MCF 10A (cell line): ENCODE measurements around the gene RRP7A. TPM values are rescaled to one million over a fixed set of nuclear protein-coding genes. Genes with fewer than 3 reads are reported as not detected.

Source experiments
- BruUV-seq: library from RNA; stranded (reverse); fragments of 400-500 nt; replicated peaks from 2 replicates; lab custom pipeline; 2021; lab: Mats Ljungman, UMichigan
- CTCF ChIA-PET: fragments of 300-600 bp; sonication (Branson Sonifier 250); formaldehyde crosslinking; extraction: SDS; loops from one replicate; lab custom pipeline; 2021; ENCODE audit warnings: antibody characterized with exemption, inconsistent platforms; lab: Yijun Ruan, JAX
- POLR2A ChIA-PET: fragments of 300-600, 350-650 bp; sonication (Branson Sonifier 250); formaldehyde crosslinking; extraction: SDS; loops from one replicate; lab custom pipeline; 2020; ENCODE audit warnings: antibody characterized with exemption, inconsistent platforms; lab: Yijun Ruan, JAX
- DNase-seq: peaks from one replicate; pipeline ENCODE4 v3.0.0-alpha.2; 2018; ENCODE audit not compliant: unreplicated experiment
- H3K27ac Mint-ChIP-seq: one replicate; pipeline ENCODE4 v1.8.0; 2022; ENCODE audit warnings: mild to moderate bottlenecking, low read depth, mixed read lengths; ENCODE audit not compliant: unreplicated experiment
- H3K27me3 Mint-ChIP-seq: one replicate; pipeline ENCODE4 v1.8.0; 2022; ENCODE audit warnings: mixed read lengths; ENCODE audit not compliant: insufficient read depth, unreplicated experiment
- H3K36me3 Mint-ChIP-seq: one replicate; pipeline ENCODE4 v1.8.0; 2022; ENCODE audit warnings: mild to moderate bottlenecking, moderate library complexity, mixed read lengths; ENCODE audit not compliant: insufficient read depth, unreplicated experiment
- H3K4me1 Mint-ChIP-seq: one replicate; pipeline ENCODE4 v1.8.0; 2022; ENCODE audit warnings: mixed read lengths; ENCODE audit not compliant: insufficient read depth, unreplicated experiment
- H3K4me3 Mint-ChIP-seq: one replicate; pipeline ENCODE4 v1.8.0; 2022; ENCODE audit warnings: mild to moderate bottlenecking, moderate library complexity, mixed read lengths; ENCODE audit not compliant: unreplicated experiment
- H3K9me3 Mint-ChIP-seq: one replicate; pipeline ENCODE4 v1.8.0; 2022; ENCODE audit warnings: mixed read lengths; ENCODE audit not compliant: unreplicated experiment
- CTCF ChIP-seq: fragments of 200-600 bp; IDR thresholded peaks from one replicate; pipeline ENCODE4 v1.8.0; 2022; ENCODE audit warnings: antibody characterized with exemption, mild to moderate bottlenecking; ENCODE audit not compliant: unreplicated experiment
- intact Hi-C: fragments of 100-400 bp; cut with micrococcal nuclease; formaldehyde crosslinking; loops from 2 replicates; pipeline ENCODE4 v1.14.1; 2022
- total RNA-seq: library from RNA; stranded (reverse); gene quantifications from 2 replicates; pipeline ENCODE4 v1.2.3, GENCODE V29; 2022

RRP7A gene
- total RNA-seq, 1 experiment from 2014 or later, result 59.4 TPM

DNA sequence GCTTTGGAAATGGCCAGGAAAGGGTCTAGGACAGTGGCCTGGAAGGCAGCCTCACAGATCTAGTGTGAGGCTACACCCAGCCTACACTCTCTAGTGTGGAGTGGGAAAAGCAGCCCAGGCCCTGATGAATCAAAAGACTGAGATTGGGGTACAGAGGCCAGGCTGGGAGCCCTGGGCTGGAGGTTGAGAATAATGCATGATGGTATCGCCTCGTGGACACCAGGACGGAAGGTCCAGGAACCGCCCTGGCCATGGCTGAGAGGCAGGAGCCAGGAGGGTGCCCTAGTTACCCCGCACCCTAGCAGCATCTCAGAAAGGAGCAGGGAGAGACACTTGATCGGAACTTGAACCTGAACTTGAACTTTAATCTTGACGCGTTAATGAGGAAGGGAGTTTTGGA lies 46.9 kb downstream of the RRP7A start:
- ChIA-PET CTCF (interaction anchor here (0.9 to 2.6 kb wide), 6 partner anchors 9 to 382 kb away, joined by 3 to 12 read pairs (median 5); partner anchors contain the start of gene NDUFA6), POLR2A (no interaction called here)
- no peak for TF ChIP-seq CTCF
- no peaks in the 10 kb centered on the region for H3K9me3 Mint-ChIP-seq
- H3K4me3 Mint-ChIP-seq, result no peak overlapping the region
- H3K27me3 Mint-ChIP-seq, result peaks cover 48% of the 10 kb centered on the region
- H3K36me3 Mint-ChIP-seq, result no peaks in the 10 kb centered on the region
- BruUV-seq, result no TSS peak
- H3K27ac Mint-ChIP-seq, result no peak overlapping the region
- DNase-seq, result no peak
- H3K4me1 Mint-ChIP-seq, result no peaks in the 10 kb centered on the region
- intact Hi-C loops, result loop anchor here (1.0 to 10.0 kb wide), 2 partner anchors 381 to 508 kb away; partner anchors contain the start of gene SEPTIN3

- no peak overlapping the region for H3K4me3 Mint-ChIP-seq
- H3K9me3 Mint-ChIP-seq, result no peaks in the 10 kb centered on the region
- POLR2A ChIA-PET, result no interaction called here
- no TSS peak for BruUV-seq
- H3K27me3 Mint-ChIP-seq, result peaks cover 52% of the 10 kb centered on the region
- H3K27ac Mint-ChIP-seq, result no peak overlapping the region
- H3K4me1 Mint-ChIP-seq, result no peaks in the 10 kb centered on the region
- no peak for DNase-seq
- CTCF ChIA-PET, result no interaction called here
- TF ChIP-seq CTCF, result no peak
- intact Hi-C loops, result loop anchor here (10.0 kb wide), 1 partner anchor 507 kb away; the partner anchor contains the start of gene SEPTIN3
- no peaks in the 10 kb centered on the region for H3K36me3 Mint-ChIP-seq
Measured at GRCh38 chr22:42471441-42471840, 48.2 kb downstream of the RRP7A start.

- ChIA-PET CTCF (no interaction called here), POLR2A (no interaction called here)
- Mint-ChIP-seq H3K27ac (no peak overlapping the region), H3K36me3 (no peaks in the 10 kb centered on the region), H3K4me1 (no peaks in the 10 kb centered on the region), H3K9me3 (no peaks in the 10 kb centered on the region), H3K4me3 (no peak overlapping the region), H3K27me3 (peaks cover 52% of the 10 kb centered on the region)
- no peak for DNase-seq
- BruUV-seq, result no TSS peak
- intact Hi-C loops, result loop anchor here (10.0 kb wide), 1 partner anchor 506 kb away; the partner anchor contains the start of gene SEPTIN3
- no peak for TF ChIP-seq CTCF
Measured at GRCh38 chr22:42470366-42471082, 49.1 kb downstream of the RRP7A start.

DNA sequence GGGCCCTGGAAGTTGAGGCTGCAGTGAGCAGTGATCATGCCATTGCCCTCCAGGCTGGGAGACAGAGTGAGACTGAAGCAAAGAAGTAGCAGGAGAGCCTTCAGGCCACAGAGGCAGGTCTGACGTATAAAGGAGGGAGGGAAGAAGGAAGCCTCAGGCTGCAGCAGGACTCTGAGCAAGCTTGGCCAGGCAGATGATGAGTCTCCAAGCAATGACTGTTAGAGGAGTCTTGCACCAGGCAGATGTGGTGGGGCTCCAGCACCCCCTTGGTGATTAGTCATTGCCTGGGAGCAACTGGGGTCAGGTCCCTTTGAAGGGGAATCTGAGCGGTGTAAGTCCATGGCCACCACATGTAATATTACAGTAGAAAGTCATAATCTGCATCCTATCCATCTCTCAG lies 50.8 kb downstream of the RRP7A start:
- intact Hi-C loops, result no loop called here

More for the DNA sequence above, 50.8 kb downstream of the RRP7A start:
- no peaks in the 10 kb centered on the region for H3K4me1 Mint-ChIP-seq
- CTCF ChIA-PET, result no interaction called here
- POLR2A ChIA-PET, result no interaction called here
- H3K4me3 Mint-ChIP-seq, result no peak overlapping the region
- peaks cover 64% of the 10 kb centered on the region for H3K27me3 Mint-ChIP-seq
- DNase-seq, result no peak
- no peak overlapping the region for H3K27ac Mint-ChIP-seq
- BruUV-seq, result no TSS peak
- no peaks in the 10 kb centered on the region for H3K36me3 Mint-ChIP-seq
- no peak for TF ChIP-seq CTCF
- no peaks in the 10 kb centered on the region for H3K9me3 Mint-ChIP-seq
